BLaER1 treated with 17β-estradiol and CSF1 and Interleukin-3, amounts not matched to agents 10 nM and 100 nM (cell line): ENCODE results near the gene EPHA2.
A peak's percentile ranks its signal among the peaks of the same experiment; 100 is the strongest.

ENCODE experiments used
- H3K27ac ChIP-seq, 11 experiments: shearing (Covaris generic); formaldehyde crosslinking; 2 replicates each; pipeline ENCODE4 v1.8.1; 2022
- H3K27me3 ChIP-seq, 11 experiments: shearing (Covaris generic); formaldehyde crosslinking; 2 replicates each; pipeline ENCODE4 v1.8.1; 2022
- H3K36me3 ChIP-seq, 11 experiments: shearing (Covaris generic); formaldehyde crosslinking; 2 replicates each; pipeline ENCODE4 v1.8.1; 2022
- H3K4me1 ChIP-seq, 10 experiments: shearing (Covaris generic); formaldehyde crosslinking; 2 replicates each; pipeline ENCODE4 v1.8.1; 2022
- H3K4me2 ChIP-seq, 11 experiments: shearing (Covaris generic); formaldehyde crosslinking; 2 replicates each; pipeline ENCODE4 v1.8.1; 2022
- H3K4me3 ChIP-seq, 10 experiments: shearing (Covaris generic); formaldehyde crosslinking; 2 replicates each; pipeline ENCODE4 v1.8.1; 2022
- H3K9ac ChIP-seq, 11 experiments: shearing (Covaris generic); formaldehyde crosslinking; 2 replicates each; pipeline ENCODE4 v1.8.1; 2022
- H3K9me3 ChIP-seq, 11 experiments: shearing (Covaris generic); formaldehyde crosslinking; replicated peaks in 1 of 11; 2 replicates each; pipeline ENCODE4 v1.8.1; 2022
- H4K20me1 ChIP-seq, 11 experiments: shearing (Covaris generic); formaldehyde crosslinking; 2 replicates each; pipeline ENCODE4 v1.8.1; 2022
- Cebpa-rat ChIP-seq, 11 experiments: shearing (Covaris generic); IDR thresholded peaks; 2 replicates each; pipeline ENCODE4 v1.8.1; 2022

EPHA2 gene

GRCh38 chr1:16116625-16117024 lies 39.2 kb downstream of the EPHA2 start:
- H3K27ac ChIP-seq, result no peak overlapping the region

DNA sequence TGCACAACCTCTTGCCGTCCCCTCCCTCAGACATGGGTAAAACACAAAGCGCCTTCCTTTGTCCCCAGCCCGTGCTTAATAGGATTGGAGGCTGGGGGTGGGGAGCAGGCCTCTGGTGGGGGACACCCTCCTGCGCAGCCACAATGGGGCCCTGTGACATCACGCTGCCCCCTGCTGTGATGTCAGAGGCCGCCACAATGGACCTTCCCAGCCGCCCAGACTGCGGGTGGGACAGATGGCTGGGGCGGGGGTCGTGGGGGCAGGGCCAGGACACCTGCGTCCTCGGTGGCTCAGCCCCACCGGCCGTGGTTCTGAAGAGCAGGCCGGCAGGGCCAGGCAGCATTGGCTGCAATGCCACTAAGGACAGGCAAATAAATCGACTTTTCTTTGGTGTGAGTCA lies 39.9 kb downstream of the EPHA2 start:
- Histone ChIP-seq H4K20me1 (peaks cover 0 to 43% (median 6%) of the 10 kb centered on the region in 11 experiments; a peak in 12 of 22 replicates), H3K9me3 (no peaks in the 10 kb centered on the region), H3K4me3 (no peak overlapping the region), H3K9ac (no peak overlapping the region), H3K36me3 (no peaks in the 10 kb centered on the region), H3K27me3 (peaks cover 35 to 95% (median 74%) of the 10 kb centered on the region in 11 experiments), H3K4me2 (no peak overlapping the region), H3K27ac (no peak overlapping the region), H3K4me1 (0 out of 20 replicates have a peak, but pooled peaks cover 0 to 4% (median 0%) of the 10 kb centered on the region in 10 experiments)
- no peak for TF ChIP-seq Cebpa-rat (IDR thresholded peaks at IDR 0.05)

More at GRCh38 chr1:16116625-16117024, 39.2 kb downstream of the EPHA2 start:
- Histone ChIP-seq H3K4me2 (no peak overlapping the region), H3K4me3 (no peak overlapping the region), H3K36me3 (no peaks in the 10 kb centered on the region), H3K9me3 (no peaks in the 10 kb centered on the region), H4K20me1 (peaks cover 0 to 43% (median 6%) of the 10 kb centered on the region in 11 experiments; a peak in 12 of 22 replicates), H3K27me3 (peaks cover 41 to 95% (median 74%) of the 10 kb centered on the region in 11 experiments), H3K9ac (no peak overlapping the region), H3K4me1 (peaks cover 0 to 6% (median 0%) of the 10 kb centered on the region in 10 experiments; a peak in 5 of 20 replicates)
- TF ChIP-seq Cebpa-rat (IDR thresholded peaks at IDR 0.05), result no peak

GRCh38 chr1:16115468-16115983 lies 40.3 kb downstream of the EPHA2 start:
- TF ChIP-seq Cebpa-rat (IDR thresholded peaks at IDR 0.05), result no peak
- Histone ChIP-seq H3K9me3 (no peaks in the 10 kb centered on the region; a peak in 1 of 22 replicates), H3K27me3 (peaks cover 30 to 95% (median 71%) of the 10 kb centered on the region in 11 experiments), H3K4me3 (no peak overlapping the region), H4K20me1 (peaks cover 0 to 40% (median 6%) of the 10 kb centered on the region in 11 experiments; a peak in 12 of 22 replicates), H3K4me1 (0 out of 20 replicates have a peak, but pooled peaks cover 0 to 4% (median 0%) of the 10 kb centered on the region in 10 experiments), H3K4me2 (no peak overlapping the region), H3K9ac (no peak overlapping the region), H3K27ac (no peak overlapping the region), H3K36me3 (no peaks in the 10 kb centered on the region)

DNA sequence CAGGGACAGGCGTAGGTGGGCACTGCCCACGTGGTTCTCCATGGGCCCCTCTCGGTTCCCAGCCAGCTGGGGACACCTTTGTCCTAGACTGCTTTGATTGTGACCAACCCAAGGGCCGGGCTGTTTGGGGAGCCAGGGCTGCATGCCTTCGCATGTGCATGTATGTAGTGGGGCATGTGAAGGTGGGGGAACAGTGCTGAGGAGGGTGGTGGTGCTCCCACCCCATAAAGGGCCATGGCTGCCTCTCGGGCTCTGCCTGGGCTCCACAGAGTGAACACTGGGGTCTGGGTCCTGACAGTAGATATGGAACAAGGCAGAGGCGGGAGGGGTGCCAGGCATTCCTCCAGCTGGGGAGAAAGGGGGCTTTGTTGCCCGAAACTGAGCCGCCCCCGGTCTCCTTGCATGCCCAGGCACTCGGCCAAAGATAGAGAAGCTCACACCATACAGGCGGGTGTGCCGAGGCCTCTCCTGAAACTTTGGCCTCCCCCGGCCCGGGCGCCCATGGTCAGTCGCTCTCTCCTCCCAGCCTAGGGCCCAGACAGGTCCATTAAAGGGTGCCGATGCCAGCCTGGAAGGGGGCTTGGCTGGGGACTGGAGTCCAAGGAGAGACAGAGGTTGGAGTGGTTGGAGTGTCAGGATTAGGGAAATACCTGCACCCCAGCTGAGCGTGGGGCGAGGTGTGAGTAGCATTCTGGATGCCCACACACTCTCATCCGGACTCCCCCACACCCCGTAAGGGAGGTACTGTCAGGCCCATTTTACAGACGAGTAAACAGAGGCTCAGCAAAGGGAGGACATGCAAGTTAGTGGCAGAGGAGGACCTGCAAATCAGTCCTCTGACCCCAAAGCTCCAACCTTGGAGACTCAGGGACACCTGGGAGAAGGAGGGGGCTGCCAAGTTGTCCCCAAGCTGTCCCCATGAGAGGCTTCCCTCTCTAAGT lies 41.1 kb downstream of the EPHA2 start:
- Histone ChIP-seq H3K9me3 (peaks cover 0 to 3% (median under 1%) of the 10 kb centered on the region in 11 experiments; a peak in 11 of 22 replicates), H3K4me3 (no peak overlapping the region), H3K4me2 (no peak overlapping the region), H3K27me3 (peaks cover 23 to 95% (median 64%) of the 10 kb centered on the region in 11 experiments), H3K4me1 (0 out of 20 replicates have a peak, but pooled peaks cover 0 to 4% (median 0%) of the 10 kb centered on the region in 10 experiments), H3K27ac (no peak overlapping the region), H3K36me3 (no peaks in the 10 kb centered on the region), H4K20me1 (peaks cover 0 to 33% (median 1%) of the 10 kb centered on the region in 11 experiments; a peak in 11 of 22 replicates), H3K9ac (no peak overlapping the region)
- TF ChIP-seq Cebpa-rat (IDR thresholded peaks at IDR 0.05), result no peak

GRCh38 chr1:16112596-16113555 lies 43.0 kb downstream of the EPHA2 start:
- Histone ChIP-seq H4K20me1 (peaks cover 0 to 18% (median 0%) of the 10 kb centered on the region in 11 experiments; a peak in 7 of 22 replicates), H3K4me3 (no peak overlapping the region), H3K4me1 (no peaks in the 10 kb centered on the region), H3K9ac (peak overlapping the region in 1 of 11 experiments; percentile 16; a peak in 1 of 22 replicates), H3K9me3 (peaks cover 18 to 22% (median 20%) of the 10 kb centered on the region in 11 experiments), H3K36me3 (no peaks in the 10 kb centered on the region; a peak in 1 of 22 replicates), H3K4me2 (no peak overlapping the region), H3K27me3 (peaks cover 4 to 83% (median 45%) of the 10 kb centered on the region in 11 experiments), H3K27ac (no peak overlapping the region)
- no peak for TF ChIP-seq Cebpa-rat (IDR thresholded peaks at IDR 0.05)

DNA sequence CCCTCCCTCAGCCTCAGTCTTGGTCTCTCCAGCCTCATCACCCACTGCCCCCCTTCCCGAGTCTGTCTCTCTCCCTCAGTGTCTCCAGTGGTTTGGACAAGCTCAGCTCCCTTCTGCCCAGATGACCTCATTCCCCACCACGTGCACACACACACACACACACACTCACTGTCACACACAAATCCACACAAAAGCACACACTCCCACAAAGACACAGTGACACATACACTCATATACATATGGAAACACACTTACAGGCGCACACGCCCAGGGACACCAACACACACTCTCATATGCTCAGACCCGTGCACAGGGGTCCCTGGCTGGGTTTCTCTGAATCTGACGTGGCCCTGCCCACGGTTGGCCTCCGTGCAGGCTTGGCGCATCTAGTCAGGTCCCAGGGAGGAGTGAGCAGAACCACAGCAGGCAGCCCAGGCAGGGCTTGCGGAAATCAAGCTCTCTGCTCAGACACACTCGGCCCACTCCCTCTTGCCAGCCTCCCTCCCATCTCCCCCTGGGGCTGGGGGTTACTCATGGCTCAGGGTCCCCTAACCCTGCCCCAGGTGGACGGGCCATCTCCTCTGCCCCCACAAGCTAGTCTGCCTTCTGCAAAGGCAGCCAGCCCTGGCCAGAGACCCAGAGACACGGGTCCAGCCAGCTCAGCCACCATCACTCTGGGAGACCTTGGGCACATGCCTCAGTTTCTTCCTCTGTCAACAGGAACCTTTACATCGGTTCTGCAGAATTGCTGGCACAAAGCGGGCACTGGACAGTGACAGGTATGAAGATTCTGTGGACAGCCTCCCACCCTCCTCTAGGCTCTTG lies 43.9 kb downstream of the EPHA2 start:
- H3K4me2 ChIP-seq, result no peak overlapping the region
- TF ChIP-seq Cebpa-rat (IDR thresholded peaks at IDR 0.05), result no peak
- H3K9me3 ChIP-seq, result peaks cover 27 to 31% (median 29%) of the 10 kb centered on the region in 11 experiments
- no peak overlapping the region for H3K27ac ChIP-seq
- no peaks in the 10 kb centered on the region; a peak in 1 of 22 replicates for H3K36me3 ChIP-seq
- H3K27me3 ChIP-seq, result peaks cover 0 to 76% (median 38%) of the 10 kb centered on the region in 11 experiments; a peak in 21 of 22 replicates
- peaks cover 0 to 18% (median 0%) of the 10 kb centered on the region in 11 experiments; a peak in 7 of 22 replicates for H4K20me1 ChIP-seq
- H3K9ac ChIP-seq, result peak overlapping the region in 1 of 11 experiments; percentile 16; a peak in 1 of 22 replicates
- no peak overlapping the region for H3K4me3 ChIP-seq
- no peaks in the 10 kb centered on the region for H3K4me1 ChIP-seq

DNA sequence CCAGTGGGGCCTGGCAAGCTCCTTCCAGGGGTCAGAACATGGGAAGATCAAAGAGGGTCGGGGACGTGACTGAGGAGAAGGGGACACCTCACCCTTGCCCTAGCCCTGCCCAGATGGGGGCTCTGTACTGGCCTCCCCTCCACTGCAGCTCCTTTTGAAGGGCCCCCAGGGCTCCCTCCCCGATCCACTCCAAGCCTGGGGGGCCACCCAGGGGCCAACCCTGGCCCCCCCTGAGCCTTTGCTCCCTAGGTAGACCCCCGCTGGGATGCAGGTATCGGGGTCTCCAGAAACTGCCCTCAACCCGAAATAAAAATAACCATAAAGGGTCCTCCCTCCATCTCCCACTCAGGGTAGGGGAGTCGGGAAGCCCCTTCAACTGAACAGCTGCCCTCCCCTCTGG lies 45.0 kb downstream of the EPHA2 start:
- Histone ChIP-seq H3K36me3 (no peaks in the 10 kb centered on the region; a peak in 1 of 22 replicates), H3K4me3 (no peak overlapping the region), H3K27ac (no peak overlapping the region), H3K4me1 (no peaks in the 10 kb centered on the region), H4K20me1 (peaks cover 0 to 18% (median 0%) of the 10 kb centered on the region in 11 experiments; a peak in 7 of 22 replicates), H3K27me3 (peaks cover 0 to 65% (median 30%) of the 10 kb centered on the region in 11 experiments; a peak in 15 of 22 replicates), H3K9ac (no peak overlapping the region), H3K4me2 (no peak overlapping the region), H3K9me3 (peaks cover 28 to 37% (median 33%) of the 10 kb centered on the region in 11 experiments)
- no peak for TF ChIP-seq Cebpa-rat (IDR thresholded peaks at IDR 0.05)
